ENCODE data around the gene TNNI2. TPM values are rescaled to one million over a fixed set of nuclear protein-coding genes. Genes with fewer than 3 reads are reported as not detected.
"Not testable (repeated sequence)": the region's sequence is repeated elsewhere in the genome, so short reads cannot be mapped to it uniquely, and the experiment has no call there.

Gene TNNI2
- total RNA-seq, 1 experiment from 2014 or later: 0.46 TPM

DNA sequence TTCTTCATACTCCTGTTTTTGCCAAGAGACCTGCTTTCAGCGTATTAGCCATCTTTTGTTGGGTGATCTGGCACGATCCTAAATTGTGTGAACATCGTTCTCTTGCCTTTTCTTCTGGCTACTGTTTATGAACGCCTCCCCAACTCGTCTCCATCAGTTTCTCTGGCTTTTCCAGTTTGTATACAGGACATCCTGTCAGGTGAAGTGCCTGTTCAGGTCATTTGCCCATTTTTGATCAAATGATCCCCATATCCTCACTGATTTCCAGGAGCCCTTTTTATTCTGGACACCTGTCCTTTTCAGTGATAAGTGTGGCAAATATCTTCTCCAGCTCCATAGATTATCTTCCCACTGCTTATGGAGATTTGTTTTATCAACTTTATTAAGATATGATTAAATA, 26.5 kb upstream of the TNNI2 start:
- H3K4me1 ChIP-seq (ENCODE audit: control insufficient read depth, insufficient read depth, low read length): no peaks in the 10 kb centered on the region
- no peak for ATAC-seq
- DNase-seq (ENCODE audit: low read depth, low spot score): no peak
- H3K36me3 ChIP-seq (ENCODE audit: control insufficient read depth, insufficient read depth, low read length): no peaks in the 10 kb centered on the region
- no peaks in the 10 kb centered on the region for H3K27me3 ChIP-seq (ENCODE audit: control insufficient read depth, insufficient read depth, low read length)
- H3K9me3 ChIP-seq (ENCODE audit: control insufficient read depth, insufficient read depth, low read depth, low read length): no peaks in the 10 kb centered on the region; the same call in 1 of the 2 replicates
- CTCF ChIA-PET: no interaction called here
- no peak overlapping the region for H3K27ac ChIP-seq (ENCODE audit: low read length)
- POLR2A ChIA-PET: no interaction called here
- BruUV-seq (replicated peaks): no TSS peak
- intact Hi-C loops (cut with micrococcal nuclease; ENCODE audit: unreplicated experiment): no loop called here
- TF ChIP-seq REST (IDR thresholded peaks at IDR 0.05; ENCODE audit: insufficient read depth in 1 of 2, low read depth in 2 of 2, low read length in 1 of 2) (no peak), SIN3A (IDR thresholded peaks at IDR 0.05; ENCODE audit: borderline replicate concordance, insufficient read depth, low read depth, low read length) (no peak), POLR2AphosphoS5 (IDR thresholded peaks at IDR 0.05; ENCODE audit: low read depth, low read length) (no peak), TCF7L2 (IDR thresholded peaks at IDR 0.05; ENCODE audit: low read depth, low read length) (no peak)
- TF ChIP-seq, protein P1, sequence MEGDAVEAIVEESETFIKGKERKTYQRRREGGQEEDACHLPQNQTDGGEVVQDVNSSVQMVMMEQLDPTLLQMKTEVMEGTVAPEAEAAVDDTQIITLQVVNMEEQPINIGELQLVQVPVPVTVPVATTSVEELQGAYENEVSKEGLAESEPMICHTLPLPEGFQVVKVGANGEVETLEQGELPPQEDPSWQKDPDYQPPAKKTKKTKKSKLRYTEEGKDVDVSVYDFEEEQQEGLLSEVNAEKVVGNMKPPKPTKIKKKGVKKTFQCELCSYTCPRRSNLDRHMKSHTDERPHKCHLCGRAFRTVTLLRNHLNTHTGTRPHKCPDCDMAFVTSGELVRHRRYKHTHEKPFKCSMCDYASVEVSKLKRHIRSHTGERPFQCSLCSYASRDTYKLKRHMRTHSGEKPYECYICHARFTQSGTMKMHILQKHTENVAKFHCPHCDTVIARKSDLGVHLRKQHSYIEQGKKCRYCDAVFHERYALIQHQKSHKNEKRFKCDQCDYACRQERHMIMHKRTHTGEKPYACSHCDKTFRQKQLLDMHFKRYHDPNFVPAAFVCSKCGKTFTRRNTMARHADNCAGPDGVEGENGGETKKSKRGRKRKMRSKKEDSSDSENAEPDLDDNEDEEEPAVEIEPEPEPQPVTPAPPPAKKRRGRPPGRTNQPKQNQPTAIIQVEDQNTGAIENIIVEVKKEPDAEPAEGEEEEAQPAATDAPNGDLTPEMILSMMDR (IDR thresholded peaks at IDR 0.05): no peak
- in situ Hi-C loops (cut with HindIII; ENCODE audit: low pct_unique_long_range_greater_than_20kb, low sequenced_read_pairs): no loop called here
- no peak overlapping the region for H3K4me3 ChIP-seq (ENCODE audit: low read depth in 2 of 2, low read length in 2 of 2)

GRCh38 chr11:1812801-1813200, 26.0 kb upstream of the TNNI2 start:
- Histone ChIP-seq H3K36me3 (ENCODE audit: control insufficient read depth, insufficient read depth, low read length) (no peaks in the 10 kb centered on the region), H3K4me3 (ENCODE audit: low read depth in 2 of 2, low read length in 2 of 2) (no peak overlapping the region), H3K9me3 (ENCODE audit: control insufficient read depth, insufficient read depth, low read depth, low read length) (peaks cover under 1% of the 10 kb centered on the region; the same call in 1 of the 2 replicates), H3K4me1 (ENCODE audit: control insufficient read depth, insufficient read depth, low read length) (no peaks in the 10 kb centered on the region), H3K27ac (ENCODE audit: low read length) (no peak overlapping the region), H3K27me3 (ENCODE audit: control insufficient read depth, insufficient read depth, low read length) (no peaks in the 10 kb centered on the region)
- ATAC-seq (no peak), DNase-seq (ENCODE audit: low read depth, low spot score) (no peak)
- BruUV-seq (replicated peaks): no TSS peak
- in situ Hi-C loops (cut with HindIII; ENCODE audit: low pct_unique_long_range_greater_than_20kb, low sequenced_read_pairs) (no loop called here), intact Hi-C loops (cut with micrococcal nuclease; ENCODE audit: unreplicated experiment) (no loop called here)
- CTCF ChIA-PET: no interaction called here
- POLR2A ChIA-PET: no interaction called here
- TF ChIP-seq POLR2AphosphoS5 (IDR thresholded peaks at IDR 0.05; ENCODE audit: low read depth, low read length): no peak
- TF ChIP-seq, protein P1 (IDR thresholded peaks at IDR 0.05): no peak
- TF ChIP-seq REST (IDR thresholded peaks at IDR 0.05; ENCODE audit: insufficient read depth in 1 of 2, low read depth in 2 of 2, low read length in 1 of 2): no peak
- TF ChIP-seq SIN3A (IDR thresholded peaks at IDR 0.05; ENCODE audit: borderline replicate concordance, insufficient read depth, low read depth, low read length): no peak
- TF ChIP-seq TCF7L2 (IDR thresholded peaks at IDR 0.05; ENCODE audit: low read depth, low read length): no peak

DNA sequence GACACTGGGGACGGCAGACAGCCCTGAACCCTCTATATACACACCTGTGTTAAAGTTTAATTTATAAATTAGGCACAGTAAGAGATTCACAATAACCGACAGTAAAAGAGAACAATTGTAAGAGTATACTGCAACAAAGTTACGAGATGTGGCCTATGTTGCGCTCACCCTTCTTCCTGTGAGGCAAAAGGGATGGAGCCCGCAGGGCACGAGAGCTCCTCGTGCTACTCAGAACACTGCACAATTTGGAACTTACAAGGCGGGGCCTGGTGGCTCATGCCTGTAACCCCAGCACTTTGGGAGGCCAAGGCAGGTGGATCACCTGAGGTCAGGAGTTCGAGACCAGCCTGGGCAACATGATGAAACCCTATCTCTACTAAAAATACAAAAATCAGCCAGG, 25.4 kb upstream of the TNNI2 start:
- CTCF ChIA-PET; in situ Hi-C loops (cut with HindIII; ENCODE audit: low pct_unique_long_range_greater_than_20kb, low sequenced_read_pairs); H3K27me3 ChIP-seq (ENCODE audit: control insufficient read depth, insufficient read depth, low read length); POLR2A ChIA-PET; H3K9me3 ChIP-seq (ENCODE audit: control insufficient read depth, insufficient read depth, low read depth, low read length); H3K36me3 ChIP-seq (ENCODE audit: control insufficient read depth, insufficient read depth, low read length); ATAC-seq; intact Hi-C loops (cut with micrococcal nuclease; ENCODE audit: unreplicated experiment); H3K4me1 ChIP-seq (ENCODE audit: control insufficient read depth, insufficient read depth, low read length); DNase-seq (ENCODE audit: low read depth, low spot score); H3K4me3 ChIP-seq (ENCODE audit: low read depth in 2 of 2, low read length in 2 of 2); H3K27ac ChIP-seq (ENCODE audit: low read length); BruUV-seq (replicated peaks): not testable (repeated sequence)
